ENCODE measurements around the gene PTX4. TPM values are rescaled to one million over a fixed set of nuclear protein-coding genes. Genes with fewer than 3 reads are reported as not detected.

The PTX4 gene
- total RNA-seq, 1 experiment from 2014 or later: not detected

DNA sequence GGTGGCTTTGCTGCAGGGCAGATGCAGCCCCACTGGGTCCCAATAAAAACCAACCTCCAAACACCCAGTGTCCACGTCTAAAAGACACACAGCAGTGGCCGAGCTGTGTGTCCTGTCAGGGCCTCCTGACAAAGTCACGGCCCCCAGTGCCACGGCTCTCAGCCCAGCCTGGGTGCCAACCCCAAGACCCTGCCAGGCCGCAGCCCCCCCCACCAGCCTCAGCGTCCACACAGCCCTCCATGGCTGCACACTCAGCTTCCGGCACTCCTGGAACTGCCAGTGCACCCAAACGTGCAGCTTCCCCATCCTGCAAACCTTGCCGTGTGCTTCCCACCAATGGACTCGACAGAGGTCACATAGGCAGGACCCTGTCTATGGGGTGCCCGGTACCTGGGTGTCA is 40.8 kb downstream of the PTX4 start:
- intact Hi-C loops (cut with micrococcal nuclease; ENCODE audit: unreplicated experiment): no loop called here
- H3K9me3 Mint-ChIP-seq (ENCODE audit: low read depth, unreplicated experiment): no peaks in the 10 kb centered on the region
- peaks cover 45% of the 10 kb centered on the region for H3K36me3 Mint-ChIP-seq (ENCODE audit: insufficient read depth, unreplicated experiment)
- H3K4me1 Mint-ChIP-seq (ENCODE audit: low read depth, unreplicated experiment): no peaks in the 10 kb centered on the region
- no TSS peak for BruUV-seq (replicated peaks)
- H3K4me3 Mint-ChIP-seq (ENCODE audit: low read depth, unreplicated experiment): no peak overlapping the region
- H3K27me3 Mint-ChIP-seq (ENCODE audit: unreplicated experiment): no peaks in the 10 kb centered on the region
- TF ChIP-seq, protein P1, sequence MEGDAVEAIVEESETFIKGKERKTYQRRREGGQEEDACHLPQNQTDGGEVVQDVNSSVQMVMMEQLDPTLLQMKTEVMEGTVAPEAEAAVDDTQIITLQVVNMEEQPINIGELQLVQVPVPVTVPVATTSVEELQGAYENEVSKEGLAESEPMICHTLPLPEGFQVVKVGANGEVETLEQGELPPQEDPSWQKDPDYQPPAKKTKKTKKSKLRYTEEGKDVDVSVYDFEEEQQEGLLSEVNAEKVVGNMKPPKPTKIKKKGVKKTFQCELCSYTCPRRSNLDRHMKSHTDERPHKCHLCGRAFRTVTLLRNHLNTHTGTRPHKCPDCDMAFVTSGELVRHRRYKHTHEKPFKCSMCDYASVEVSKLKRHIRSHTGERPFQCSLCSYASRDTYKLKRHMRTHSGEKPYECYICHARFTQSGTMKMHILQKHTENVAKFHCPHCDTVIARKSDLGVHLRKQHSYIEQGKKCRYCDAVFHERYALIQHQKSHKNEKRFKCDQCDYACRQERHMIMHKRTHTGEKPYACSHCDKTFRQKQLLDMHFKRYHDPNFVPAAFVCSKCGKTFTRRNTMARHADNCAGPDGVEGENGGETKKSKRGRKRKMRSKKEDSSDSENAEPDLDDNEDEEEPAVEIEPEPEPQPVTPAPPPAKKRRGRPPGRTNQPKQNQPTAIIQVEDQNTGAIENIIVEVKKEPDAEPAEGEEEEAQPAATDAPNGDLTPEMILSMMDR (IDR thresholded peaks at IDR 0.05; ENCODE audit: unreplicated experiment): no peak
- CTCF ChIA-PET: interaction anchor here (1.2 to 1.5 kb wide), 2 partner anchors 10 to 27 kb away, joined by 3 to 4 read pairs; partner anchors contain the start of gene UQCC4
- no peak overlapping the region for H3K27ac Mint-ChIP-seq (ENCODE audit: unreplicated experiment)
- DNase-seq: no peak

DNA sequence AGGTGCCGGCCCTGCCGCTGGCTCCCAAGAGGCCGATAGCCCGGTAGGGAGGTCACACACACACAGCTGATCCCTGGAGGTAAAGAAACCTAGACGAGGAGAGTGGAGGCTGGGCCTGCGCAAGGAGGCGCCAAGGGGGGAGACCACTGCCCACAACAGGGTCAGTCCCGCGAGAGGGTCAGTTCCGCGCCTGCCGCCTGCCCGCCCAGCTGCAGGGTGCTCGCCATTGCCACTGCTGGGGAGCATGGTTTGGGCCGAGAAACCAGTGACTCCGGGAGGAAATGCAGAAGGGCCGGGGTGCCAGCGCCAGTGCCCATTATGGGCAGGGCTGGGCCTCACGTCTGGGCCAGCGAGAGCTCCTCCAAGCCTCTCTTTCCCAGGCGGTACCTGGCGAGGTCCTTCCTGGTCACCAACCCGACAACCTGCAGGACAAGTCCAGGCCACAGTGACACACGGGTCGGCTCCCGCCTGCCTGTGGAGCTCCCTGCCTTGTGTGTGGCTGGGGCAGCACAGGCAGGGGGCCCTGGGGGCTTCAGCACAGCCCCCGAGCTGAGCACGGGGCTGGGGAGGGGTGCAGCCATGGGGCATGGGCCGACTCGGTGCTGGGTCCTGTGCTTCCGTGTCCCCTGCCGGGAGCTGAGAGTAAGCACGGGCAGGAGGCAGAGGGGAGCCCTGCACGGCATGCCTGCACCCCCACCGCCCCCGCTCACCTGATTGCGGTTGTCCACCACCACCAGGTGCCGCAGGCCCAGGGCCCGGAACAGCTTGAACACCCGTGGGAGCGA is 42.3 kb downstream of the PTX4 start:
- no TSS peak for BruUV-seq (replicated peaks)
- peaks cover 33% of the 10 kb centered on the region for H3K36me3 Mint-ChIP-seq (ENCODE audit: insufficient read depth, unreplicated experiment)
- TF ChIP-seq, protein P1 (IDR thresholded peaks at IDR 0.05; ENCODE audit: unreplicated experiment): no peak
- H3K9me3 Mint-ChIP-seq (ENCODE audit: low read depth, unreplicated experiment): no peaks in the 10 kb centered on the region
- CTCF ChIA-PET: no interaction called here
- no peaks in the 10 kb centered on the region for H3K27me3 Mint-ChIP-seq (ENCODE audit: unreplicated experiment)
- H3K27ac Mint-ChIP-seq (ENCODE audit: unreplicated experiment): no peak overlapping the region
- DNase-seq: no peak
- H3K4me1 Mint-ChIP-seq (ENCODE audit: low read depth, unreplicated experiment): no peaks in the 10 kb centered on the region
- no peak overlapping the region for H3K4me3 Mint-ChIP-seq (ENCODE audit: low read depth, unreplicated experiment)
- intact Hi-C loops (cut with micrococcal nuclease; ENCODE audit: unreplicated experiment): no loop called here

DNA sequence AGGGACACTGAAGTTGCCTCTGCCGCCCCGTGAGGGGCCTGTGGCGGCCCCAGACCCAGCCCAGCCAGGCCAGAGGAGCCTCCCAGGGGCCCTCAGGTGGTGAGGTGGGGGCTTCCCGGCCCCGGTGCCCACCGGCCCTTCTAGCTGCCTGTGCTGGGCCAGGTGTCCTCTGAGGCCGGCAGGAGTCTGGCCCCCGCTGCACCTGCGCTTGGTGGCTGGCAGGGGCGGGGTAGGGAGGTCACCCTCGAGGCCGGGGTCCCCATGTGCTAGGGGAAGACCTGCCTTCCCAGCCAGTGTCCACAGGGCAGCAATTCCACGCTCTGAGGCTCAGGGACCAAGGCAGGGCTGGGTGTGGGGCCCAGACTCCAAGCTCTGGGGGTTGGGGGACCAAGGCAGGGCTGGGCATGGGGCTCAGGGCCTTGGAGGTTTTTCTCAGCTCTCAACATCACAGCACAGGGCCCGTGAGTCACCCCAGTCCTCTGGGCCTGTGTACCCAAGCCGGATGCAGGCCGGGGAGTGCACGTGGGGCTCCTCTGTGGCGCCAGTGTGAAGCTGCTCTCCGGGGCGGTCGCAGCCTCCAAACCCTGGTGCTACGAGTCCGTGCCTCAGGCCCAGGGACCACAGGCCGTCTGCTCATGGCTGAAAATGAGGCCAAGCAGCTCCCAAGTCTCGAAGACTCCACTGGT is 43.1 kb downstream of the PTX4 start:
- CTCF ChIA-PET: no interaction called here
- intact Hi-C loops (cut with micrococcal nuclease; ENCODE audit: unreplicated experiment): no loop called here
- no peak for DNase-seq

DNA sequence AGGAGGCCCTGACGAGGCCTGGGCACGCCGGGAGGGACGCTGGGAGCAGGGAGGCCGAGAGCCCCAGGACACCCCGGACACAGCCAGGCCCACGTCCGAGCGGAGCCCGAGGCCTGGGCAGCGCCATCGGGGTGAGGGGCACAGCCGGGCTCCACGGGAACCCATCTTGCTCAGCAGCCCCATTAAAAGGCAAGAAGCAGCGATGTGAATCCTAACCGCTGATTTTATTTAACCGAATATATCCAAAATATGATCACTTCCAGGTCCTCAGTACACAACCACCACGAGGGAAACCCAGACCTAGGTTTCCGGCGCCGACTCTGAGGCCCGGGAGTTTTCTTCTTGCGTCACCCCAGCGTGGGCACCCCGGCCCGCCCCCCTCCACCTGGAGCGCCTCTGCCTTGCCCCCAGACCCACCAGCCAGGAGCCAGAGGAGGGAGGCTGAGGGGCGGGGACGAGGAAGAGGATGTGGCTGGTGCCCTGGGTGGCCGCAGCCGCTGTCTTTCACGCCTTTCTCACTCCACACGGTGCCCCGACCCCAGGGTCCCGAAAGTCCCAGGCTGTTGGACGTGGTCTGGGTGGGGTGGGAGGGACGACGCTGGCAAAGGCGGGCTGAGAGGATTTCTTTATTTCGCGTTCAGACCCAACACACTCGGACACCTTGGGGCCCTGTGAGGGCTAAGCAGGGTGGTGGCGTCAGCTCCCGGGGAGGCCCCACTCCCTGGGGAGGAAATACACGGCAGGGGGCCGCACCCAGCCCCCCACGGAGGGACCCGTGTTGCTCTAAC is 43.8 kb downstream of the PTX4 start:
- DNase-seq: no peak
- TF ChIP-seq, protein P1 (IDR thresholded peaks at IDR 0.05; ENCODE audit: unreplicated experiment): no peak
- H3K4me1 Mint-ChIP-seq (ENCODE audit: low read depth, unreplicated experiment): no peaks in the 10 kb centered on the region
- H3K36me3 Mint-ChIP-seq (ENCODE audit: insufficient read depth, unreplicated experiment): peaks cover 20% of the 10 kb centered on the region
- CTCF ChIA-PET: interaction anchor here (0.5 to 0.8 kb wide), 2 partner anchors 9 to 77 kb away, joined by 4 read pairs; no protein-coding TSS in a partner anchor
- BruUV-seq (replicated peaks): no TSS peak
- no peaks in the 10 kb centered on the region for H3K9me3 Mint-ChIP-seq (ENCODE audit: low read depth, unreplicated experiment)
- H3K27me3 Mint-ChIP-seq (ENCODE audit: unreplicated experiment): no peaks in the 10 kb centered on the region
- intact Hi-C loops (cut with micrococcal nuclease; ENCODE audit: unreplicated experiment): no loop called here
- H3K27ac Mint-ChIP-seq (ENCODE audit: unreplicated experiment): no peak overlapping the region
- no peak overlapping the region for H3K4me3 Mint-ChIP-seq (ENCODE audit: low read depth, unreplicated experiment)

More for the DNA sequence above, 43.1 kb downstream of the PTX4 start:
- Mint-ChIP-seq H3K9me3 (ENCODE audit: low read depth, unreplicated experiment) (no peaks in the 10 kb centered on the region), H3K36me3 (ENCODE audit: insufficient read depth, unreplicated experiment) (peaks cover 28% of the 10 kb centered on the region), H3K4me3 (ENCODE audit: low read depth, unreplicated experiment) (no peak overlapping the region), H3K27me3 (ENCODE audit: unreplicated experiment) (no peaks in the 10 kb centered on the region), H3K27ac (ENCODE audit: unreplicated experiment) (no peak overlapping the region), H3K4me1 (ENCODE audit: low read depth, unreplicated experiment) (no peaks in the 10 kb centered on the region)
- TF ChIP-seq, protein P1 (IDR thresholded peaks at IDR 0.05; ENCODE audit: unreplicated experiment): no peak
- BruUV-seq (replicated peaks): TSS peak; percentile 49

All from Calu3 (cell line).